K562 (cell line): ENCODE data around the gene KLF13. TPM values are rescaled to one million over a fixed set of nuclear protein-coding genes. Genes with fewer than 3 reads are reported as not detected.
A peak's percentile ranks its signal among the peaks of the same experiment; 100 is the strongest.

Experiments used
- ATAC-seq: fragments of 200-7000 bp; cut with Tn5 transposase; 3 replicates; pipeline ENCODE4 v1.9.1; 2020; ENCODE audit warnings: moderate library complexity
- BruUV-seq: library from RNA; stranded (reverse); fragments of 400-500 nt; replicated peaks from 2 replicates; lab custom pipeline; 2021; lab: Mats Ljungman, UMichigan
- CTCF ChIA-PET: fragments of 300-600 bp; formaldehyde crosslinking; extraction: SDS; loops from one replicate; lab custom pipeline; 2021; ENCODE audit warnings: low intra/inter-chr PET ratio; lab: Yijun Ruan, JAX
- POLR2A ChIA-PET: fragments of 300-600, 350-650 bp; sonication (Branson Sonifier 250); formaldehyde crosslinking; extraction: SDS; loops from one replicate; lab custom pipeline; 2021; ENCODE audit warnings: antibody characterized with exemption, inconsistent platforms; lab: Yijun Ruan, JAX
- DNase-seq, 4 experiments: peaks; one replicate each; pipeline versions ENCODE4 v3.0.0 to v3.0.0-alpha.2; 2011 to 2018; ENCODE audit warnings: low spot score in 3 of 4, mixed read lengths in 3 of 4; ENCODE audit errors: extremely low read depth in 1 of 4
- FAIRE-seq: peaks from 2 replicates; lab custom pipeline; 2011; peaks lifted over from hg19 to GRCh38; lab: Jason Lieb, UNC
- H2AFZ ChIP-seq: 2 replicates; pipeline ENCODE4 v1.6.0; 2011; ENCODE audit warnings: low read depth, low read length, control low read depth, inconsistent platforms
- H3K27ac ChIP-seq: fragments of 200-600 bp; 3 replicates; pipeline ENCODE4 v1.8.0; 2011; ENCODE audit warnings: low read depth, mild to moderate bottlenecking, control low read depth, inconsistent platforms, low read length, moderate library complexity, mixed read lengths; ENCODE audit errors: extremely low read depth
- H3K27me3 ChIP-seq, 2 experiments: fragments of 300-600 bp in 1 of 2; 2 replicates in 1 of 2; 3 replicates in 1 of 2; pipeline versions ENCODE4 v1.6.0 to v1.8.0; 2011; ENCODE audit warnings: inconsistent platforms in 2 of 2, low read length in 2 of 2, mild to moderate bottlenecking in 1 of 2, mixed read lengths in 1 of 2, moderate library complexity in 1 of 2; ENCODE audit not compliant: control insufficient read depth in 2 of 2, insufficient read depth in 2 of 2
- H3K36me3 ChIP-seq: fragments of 300-600 bp; 3 replicates; pipeline ENCODE4 v1.8.0; 2011; ENCODE audit warnings: mild to moderate bottlenecking, low read length, inconsistent platforms; ENCODE audit not compliant: control insufficient read depth, insufficient read depth
- H3K4me1 ChIP-seq, 2 experiments: fragments of 200-600 bp in 1 of 2; replicated peaks in 1 of 2; 2 replicates in 1 of 2; 3 replicates in 1 of 2; pipeline versions ENCODE4 v1.5.1 to v1.8.0; 2011; ENCODE audit warnings: inconsistent platforms in 2 of 2, low read length in 2 of 2, mild to moderate bottlenecking in 1 of 2, mixed read lengths in 1 of 2, moderate library complexity in 1 of 2; ENCODE audit not compliant: control insufficient read depth in 2 of 2, insufficient read depth in 2 of 2
- H3K4me2 ChIP-seq: 2 replicates; pipeline ENCODE4 v1.6.1; 2011; ENCODE audit warnings: low read length, control low read depth, inconsistent platforms, mixed read lengths; ENCODE audit not compliant: insufficient read depth
- H3K4me3 ChIP-seq: fragments of 200-600 bp; sonication (generic), shearing (Covaris generic); 2 replicates; pipeline ENCODE4 v1.5.1; 2016; ENCODE audit warnings: control low read depth, inconsistent platforms
- H3K79me2 ChIP-seq: fragments of 200-600 bp; 3 replicates; pipeline ENCODE4 v1.8.0; 2011; ENCODE audit warnings: low read length, inconsistent platforms; ENCODE audit not compliant: control insufficient read depth, insufficient read depth
- H3K9ac ChIP-seq, 2 experiments: 2 replicates each; pipeline versions ENCODE4 v1.6.0 to v1.6.1; 2011; ENCODE audit warnings: low read depth in 2 of 2, low read length in 2 of 2, control low read depth in 1 of 2, inconsistent platforms in 1 of 2, mild to moderate bottlenecking in 1 of 2, mixed read lengths in 1 of 2; ENCODE audit not compliant: insufficient read depth in 1 of 2
- H3K9me1 ChIP-seq: one replicate; pipeline ENCODE4 v1.6.0; 2011; ENCODE audit warnings: inconsistent platforms, mild to moderate bottlenecking, low read length, moderate library complexity; ENCODE audit not compliant: control insufficient read depth, insufficient read depth
- H3K9me3 ChIP-seq: replicated peaks from 2 replicates; pipeline ENCODE4 v1.5.1; 2011; ENCODE audit warnings: low read depth, low read length, inconsistent platforms; ENCODE audit not compliant: control insufficient read depth, insufficient read depth
- H4K20me1 ChIP-seq: replicated peaks from 2 replicates; pipeline ENCODE4 v1.6.1; 2011; ENCODE audit warnings: low read length, inconsistent platforms, mixed read lengths; ENCODE audit not compliant: control insufficient read depth, insufficient read depth
- DPF2 ChIP-seq: fragments of 450-650 bp; IDR thresholded peaks from 2 replicates; pipeline ENCODE4 v1.6.1; 2016
- HSF4 ChIP-seq: fragments of 250-450 bp; sonication (Bioruptor Pico); IDR thresholded peaks from 2 replicates; pipeline ENCODE4 v2.1.2; 2022; ENCODE audit warnings: mild to moderate bottlenecking, moderate library complexity, borderline replicate concordance
- NCOA1 ChIP-seq: fragments of 450-650 bp; IDR thresholded peaks from 2 replicates; pipeline ENCODE4 v1.6.1; 2016; ENCODE audit warnings: low read depth
- NR2C2 ChIP-seq, 2 experiments: fragments of 200-800 bp in 1 of 2; sonication (Bioruptor generic) in 1 of 2; sonication (generic) in 1 of 2; formaldehyde crosslinking in 1 of 2; IDR thresholded peaks; 2 replicates each; pipeline versions ENCODE4 v1.6.1 to v1.8.0; 2016 to 2022; ENCODE audit warnings: mild to moderate bottlenecking in 1 of 2, missing compliant biosample characterization in 1 of 2, missing genetic modification characterization in 1 of 2, missing genetic modification reagents in 1 of 2
- RBM17 ChIP-seq: fragments of 200-400 bp; formaldehyde crosslinking; IDR thresholded peaks from 2 replicates; pipeline ENCODE4 v1.6.1; 2017; ENCODE audit warnings: low read depth, mild to moderate bottlenecking, low read length, borderline replicate concordance
- RBM34 ChIP-seq: fragments of 200-400 bp; formaldehyde crosslinking; IDR thresholded peaks from 2 replicates; pipeline ENCODE4 v1.6.1; 2018; ENCODE audit warnings: low read length, borderline replicate concordance; ENCODE audit not compliant: insufficient read depth
- REST ChIP-seq, 2 experiments: fragments of 450-650 bp; formaldehyde crosslinking in 1 of 2; IDR thresholded peaks; 2 replicates each; pipeline versions ENCODE4 v1.4.0 to v1.6.1; 2014 to 2020; ENCODE audit warnings: mild to moderate bottlenecking in 2 of 2, borderline replicate concordance in 1 of 2, low read depth in 1 of 2
- SP2 ChIP-seq: IDR thresholded peaks from 2 replicates; pipeline ENCODE4 v1.6.1; 2011; ENCODE audit warnings: mild to moderate bottlenecking, low read depth, low read length, moderate library complexity; ENCODE audit not compliant: poor library complexity, severe bottlenecking; ENCODE audit errors: extremely low read depth
- THAP7 ChIP-seq: fragments of 250-450 bp; sonication (Bioruptor Pico); IDR thresholded peaks from 2 replicates; pipeline ENCODE4 v1.5.0; 2021
- WGBS: fragments of 100-300 bp; shearing (Covaris generic); methylation state at CpG from one replicate; pipeline ENCODE4 v1.1.6; 2016; ENCODE audit warnings: low coverage, mixed read lengths; ENCODE audit not compliant: insufficient coverage; ENCODE audit errors: missing lambda C conversion rate; 5-methylcytosine and 5-hydroxymethylcytosine counted together
- in situ Hi-C: fragments of 300-500 bp; cut with MboI; formaldehyde crosslinking; loops from 4 replicates; pipeline ENCODE4 v1.15.0; 2018; ENCODE audit warnings: inconsistent platforms, mixed read lengths
- intact Hi-C: fragments of 100-400 bp; cut with micrococcal nuclease; formaldehyde crosslinking; loops from 2 replicates; pipeline ENCODE4 v1.14.2; 2022
- polyA plus RNA-seq, 8 experiments: library from polyadenylated mRNA; depleted of rRNA in 4 of 8; stranded (reverse) in 5 of 8; unstranded in 3 of 8; fragments of >200 nt; fragmentation: Nextera tagmentation in 2 of 8; fragmentation: Illumina TruSeq in 1 of 8; extraction: Ambion mirVana in 2 of 8; extraction: Trizol in 1 of 8; gene quantifications; 2 replicates each; pipeline versions ENCODE4 v1.2.1 to v1.2.3, GENCODE V29; 2011 to 2014; ENCODE audit warnings: inconsistent platforms in 1 of 8, missing spikeins in 1 of 8
- total RNA-seq, 7 experiments: library from RNA; depleted of rRNA in 6 of 7; stranded (reverse); fragments of >200 nt in 6 of 7; fragmentation: Illumina TruSeq in 2 of 7; extraction: Trizol in 2 of 7; gene quantifications; 2 replicates each; pipeline versions ENCODE4 v1.2.1 to v1.2.3, GENCODE V29; 2011 to 2021; ENCODE audit warnings: low replicate concordance in 1 of 7
- TF ChIP-seq, protein P1 (sequence below): sonication (generic); formaldehyde crosslinking; IDR thresholded peaks from 2 replicates; pipeline ENCODE4 v1.8.0; 2022; ENCODE audit warnings: missing genetic modification reagents, mild to moderate bottlenecking, borderline replicate concordance

KLF13 gene
- total and polyA plus RNA-seq, 9 of the 15 experiments (the other 6 are each of a cell fraction or from before 2014, with no cell fraction given): 1.8 to 10.5 (median 4.8) TPM

GRCh38 chr15:31372635-31373091, 46.0 kb downstream of the KLF13 start:
- 48% methylated on average over 14 of the region's 14 CpGs for whole genome bisulfite sequencing
- DNase-seq (no peak), ATAC-seq (no peak), FAIRE-seq (no peak)
- Histone ChIP-seq H2AFZ (no peak overlapping the region), H3K27me3 (no peaks in the 10 kb centered on the region), H3K9ac (peak overlapping the region in 1 of 2 experiments; percentile 52; a peak in 2 of 4 replicates), H3K4me2 (no peak overlapping the region), H3K9me1 (no peaks in the 10 kb centered on the region), H3K4me1 (peaks cover 0 to 12% of the 10 kb centered on the region in 2 experiments; a peak in 2 of 5 replicates), H3K9me3 (peaks cover 6% of the 10 kb centered on the region), H3K36me3 (no peaks in the 10 kb centered on the region), H3K79me2 (no peaks in the 10 kb centered on the region), H3K4me3 (no peak overlapping the region), H4K20me1 (no peaks in the 10 kb centered on the region; the same call in 1 of the 2 replicates), H3K27ac (no peak overlapping the region)
- intact Hi-C loops (no loop called here), in situ Hi-C loops (no loop called here)
- BruUV-seq: no TSS peak
- ChIA-PET POLR2A (no interaction called here), CTCF (no interaction called here)
- TF ChIP-seq NR2C2 (CRISPR knock-in tag; IDR thresholded peaks at IDR 0.05): no peak
- TF ChIP-seq NR2C2 (tag; IDR thresholded peaks at IDR 0.05): no peak
- TF ChIP-seq SP2: no peak
- no peak for TF ChIP-seq HSF4
- TF ChIP-seq DPF2: no peak
- TF ChIP-seq RBM34: no peak
- no peak for TF ChIP-seq NCOA1
- no peak for TF ChIP-seq REST (IDR thresholded peaks at IDR 0.05; ENCODE audit: borderline replicate concordance)
- TF ChIP-seq REST (CRISPR knock-in tag; IDR thresholded peaks at IDR 0.05; ENCODE audit: low read depth): no peak
- TF ChIP-seq, protein P1, sequence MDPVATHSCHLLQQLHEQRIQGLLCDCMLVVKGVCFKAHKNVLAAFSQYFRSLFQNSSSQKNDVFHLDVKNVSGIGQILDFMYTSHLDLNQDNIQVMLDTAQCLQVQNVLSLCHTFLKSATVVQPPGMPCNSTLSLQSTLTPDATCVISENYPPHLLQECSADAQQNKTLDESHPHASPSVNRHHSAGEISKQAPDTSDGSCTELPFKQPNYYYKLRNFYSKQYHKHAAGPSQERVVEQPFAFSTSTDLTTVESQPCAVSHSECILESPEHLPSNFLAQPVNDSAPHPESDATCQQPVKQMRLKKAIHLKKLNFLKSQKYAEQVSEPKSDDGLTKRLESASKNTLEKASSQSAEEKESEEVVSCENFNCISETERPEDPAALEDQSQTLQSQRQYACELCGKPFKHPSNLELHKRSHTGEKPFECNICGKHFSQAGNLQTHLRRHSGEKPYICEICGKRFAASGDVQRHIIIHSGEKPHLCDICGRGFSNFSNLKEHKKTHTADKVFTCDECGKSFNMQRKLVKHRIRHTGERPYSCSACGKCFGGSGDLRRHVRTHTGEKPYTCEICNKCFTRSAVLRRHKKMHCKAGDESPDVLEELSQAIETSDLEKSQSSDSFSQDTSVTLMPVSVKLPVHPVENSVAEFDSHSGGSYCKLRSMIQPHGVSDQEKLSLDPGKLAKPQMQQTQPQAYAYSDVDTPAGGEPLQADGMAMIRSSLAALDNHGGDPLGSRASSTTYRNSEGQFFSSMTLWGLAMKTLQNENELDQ (CRISPR knock-in tag): no peak
- TF ChIP-seq RBM17: no peak
- TF ChIP-seq THAP7 (CRISPR knock-in tag): no peak
